Umbilical cord (tissue), 2 donors: ENCODE measurements around the gene TFEB. TPM values are rescaled to one million over a fixed set of nuclear protein-coding genes. Genes with fewer than 3 reads are reported as not detected.

Experiments
- DNase-seq: peaks from one replicate; pipeline ENCODE4 v3.0.0-alpha.2; 2015; ENCODE audit warnings: low spot score
- total RNA-seq: library from RNA; depleted of rRNA; stranded (reverse); fragments of >200 nt; gene quantifications from one replicate; pipeline ENCODE4 v1.2.3, GENCODE V29; 2014; ENCODE audit warnings: low replicate concordance; ENCODE audit not compliant: insufficient read depth

TFEB gene
- total RNA-seq, 1 donor from 2014 or later, result 3.1 TPM

DNA sequence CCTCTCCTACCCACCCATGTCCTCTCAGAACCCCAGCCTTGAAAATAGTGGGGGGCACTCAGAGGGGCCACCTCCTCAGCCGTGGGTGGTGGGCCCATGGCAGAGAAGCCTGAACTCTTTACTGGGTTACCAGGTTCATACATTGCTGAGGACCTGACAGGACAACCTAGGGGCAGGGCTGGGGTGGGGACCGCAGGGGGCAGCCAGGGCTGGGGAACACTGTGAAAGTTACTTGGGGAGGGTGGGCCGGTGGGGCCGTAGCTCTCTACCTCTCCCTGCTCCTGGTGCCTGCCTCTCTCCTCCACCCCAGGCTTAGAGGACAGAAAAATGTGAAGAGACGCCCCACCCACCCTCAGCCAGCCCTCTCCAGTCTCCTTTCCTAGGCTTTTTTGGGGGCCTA lies 81.7 kb downstream of the TFEB start:
- DNase-seq, result no peak

GRCh38 chr6:41652866-41653652 lies 82.3 kb downstream of the TFEB start:
- DNase-seq, result peak; percentile 57

- DNase-seq, result no peak
These were observed 83.3 kb downstream of the TFEB start for GRCh38 chr6:41651962-41652657.

DNA sequence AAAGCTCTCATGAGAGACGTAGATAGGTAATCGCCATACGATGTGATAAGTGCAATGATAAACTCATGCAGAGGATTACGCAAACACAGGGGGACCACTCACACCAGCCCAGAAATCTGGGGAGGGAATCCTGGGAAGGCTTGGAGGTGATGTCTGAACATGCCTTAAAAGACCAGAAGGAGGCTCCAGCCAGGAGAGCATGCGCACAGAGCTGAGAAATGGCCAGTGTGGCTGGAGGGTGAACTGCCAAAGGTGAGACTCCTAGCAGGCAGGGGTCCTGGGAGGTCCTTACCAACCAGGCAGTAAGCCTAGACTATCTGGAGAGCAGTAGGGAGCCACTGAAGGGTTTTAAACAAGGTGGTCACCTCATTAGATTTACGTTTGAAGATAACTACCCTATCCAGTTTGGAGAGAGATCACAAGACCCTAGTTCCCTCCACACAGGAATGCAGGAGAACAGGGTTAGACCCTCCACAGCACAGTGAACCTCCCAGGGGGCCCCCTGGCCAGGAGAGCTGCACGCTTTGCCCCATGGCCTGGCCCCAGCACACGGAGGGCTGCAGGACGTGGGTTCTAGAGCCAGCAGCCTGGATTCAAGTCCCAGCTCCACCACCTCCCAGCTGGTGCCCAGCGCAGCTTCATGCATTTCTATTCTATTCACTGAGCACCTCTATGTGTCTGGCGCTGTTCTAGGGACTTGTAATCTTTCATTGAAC lies 84.0 kb downstream of the TFEB start:
- DNase-seq, result no peak

- no peak for DNase-seq
These were observed 85.3 kb downstream of the TFEB start for GRCh38 chr6:41650120-41650519.

DNA sequence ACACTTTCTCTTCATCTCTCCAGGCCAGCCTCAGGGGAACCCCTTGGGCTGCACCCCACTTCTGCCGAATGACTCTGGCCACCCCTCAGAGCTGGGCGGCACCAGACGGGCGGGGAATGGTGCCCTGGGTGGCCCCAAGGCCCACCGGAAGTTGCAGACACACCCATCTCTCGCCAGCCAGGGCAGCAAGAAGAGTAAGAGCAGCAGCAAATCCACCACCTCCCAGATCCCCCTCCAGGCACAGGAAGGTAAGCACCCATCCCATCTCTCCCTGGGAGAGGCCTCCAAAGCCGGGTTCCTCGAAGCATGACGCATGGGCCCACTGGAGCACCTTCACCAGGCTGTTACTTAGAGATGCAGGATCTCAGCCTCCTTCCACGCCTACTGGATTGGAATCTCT lies 85.8 kb downstream of the TFEB start:
- DNase-seq, result no peak

DNA sequence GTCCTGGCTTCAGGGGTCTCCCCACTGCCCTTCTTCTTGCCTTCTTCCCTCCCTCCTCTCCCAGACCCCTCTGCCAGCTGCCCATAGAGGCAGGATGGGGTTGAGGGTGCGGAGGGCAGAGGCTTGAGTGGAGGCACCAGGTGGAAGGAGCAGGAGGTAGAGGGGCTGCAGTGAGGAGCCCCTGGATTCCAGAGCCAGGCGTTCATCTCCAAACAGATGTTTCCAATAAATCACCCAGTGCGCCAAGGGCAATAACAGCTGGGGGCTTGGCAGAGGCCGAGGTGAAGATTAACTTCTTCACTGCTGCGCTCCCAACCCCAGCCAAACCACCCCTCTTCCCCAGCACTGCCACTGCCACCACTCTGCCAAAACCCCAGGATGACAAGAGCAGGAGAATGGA lies 86.5 kb downstream of the TFEB start:
- DNase-seq, result no peak

DNA sequence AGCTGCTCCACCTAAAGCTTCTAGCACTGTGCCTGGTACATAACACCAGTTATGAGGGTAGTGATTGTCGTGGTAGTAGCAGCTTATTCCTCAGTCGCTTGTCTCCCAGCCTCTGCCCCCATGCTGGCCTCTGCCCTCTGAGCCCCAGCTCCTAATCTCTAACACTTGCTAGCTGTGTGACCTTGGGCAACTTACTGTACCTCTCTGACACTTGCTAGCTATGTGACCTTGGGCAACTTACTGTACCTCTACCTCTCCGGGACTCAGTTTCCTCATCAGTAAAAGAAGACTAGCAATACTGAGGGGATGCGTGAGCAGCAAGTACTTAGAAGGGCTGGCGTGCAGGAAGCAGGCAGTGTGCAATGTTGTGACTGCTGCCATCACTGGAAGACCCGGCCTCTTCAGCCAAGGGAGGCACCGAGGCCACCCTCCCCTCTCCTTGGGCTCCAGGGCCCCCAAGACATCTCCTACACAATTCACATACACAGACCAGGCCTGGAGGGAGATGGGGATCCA lies 87.3 kb downstream of the TFEB start:
- no peak for DNase-seq

- no peak for DNase-seq
These were observed 88.3 kb downstream of the TFEB start for GRCh38 chr6:41647061-41647511.

DNA sequence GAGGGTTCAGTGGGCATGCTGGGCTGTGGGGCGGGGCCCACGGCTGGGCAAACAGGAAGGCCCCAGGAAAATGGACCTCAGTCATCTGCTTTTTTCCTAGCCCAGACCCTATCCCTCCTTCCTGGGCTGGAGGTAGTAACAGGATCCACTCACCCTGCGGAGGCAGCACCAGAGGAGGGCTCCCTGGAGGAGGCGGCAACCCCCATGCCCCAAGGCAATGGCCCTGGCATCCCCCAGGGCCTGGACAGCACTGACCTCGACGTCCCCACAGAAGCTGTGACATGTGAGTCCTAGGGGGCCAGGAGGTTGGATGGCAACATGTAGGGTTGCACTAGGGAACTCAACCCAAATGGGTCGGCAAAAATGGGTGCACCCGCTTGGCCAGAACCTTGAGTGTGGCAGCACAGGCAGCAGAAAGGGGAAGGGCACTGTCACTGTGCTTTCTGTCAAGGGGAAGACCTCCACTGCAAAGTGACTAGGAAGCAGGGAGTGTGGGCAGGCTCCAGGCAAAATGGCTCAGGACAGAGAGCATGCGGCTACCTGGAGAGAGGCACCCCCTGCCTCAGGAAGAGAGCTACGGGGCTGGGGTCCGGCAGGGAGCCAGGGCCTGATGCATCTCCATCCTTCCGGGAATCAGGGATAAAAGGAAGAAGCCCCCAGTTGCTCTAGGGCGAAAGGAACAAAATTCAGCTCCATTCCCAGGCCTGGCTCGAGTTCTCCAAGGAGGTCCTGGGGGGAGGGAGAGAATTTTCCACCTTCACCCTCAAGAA lies 89.2 kb downstream of the TFEB start:
- DNase-seq, result no peak

DNA sequence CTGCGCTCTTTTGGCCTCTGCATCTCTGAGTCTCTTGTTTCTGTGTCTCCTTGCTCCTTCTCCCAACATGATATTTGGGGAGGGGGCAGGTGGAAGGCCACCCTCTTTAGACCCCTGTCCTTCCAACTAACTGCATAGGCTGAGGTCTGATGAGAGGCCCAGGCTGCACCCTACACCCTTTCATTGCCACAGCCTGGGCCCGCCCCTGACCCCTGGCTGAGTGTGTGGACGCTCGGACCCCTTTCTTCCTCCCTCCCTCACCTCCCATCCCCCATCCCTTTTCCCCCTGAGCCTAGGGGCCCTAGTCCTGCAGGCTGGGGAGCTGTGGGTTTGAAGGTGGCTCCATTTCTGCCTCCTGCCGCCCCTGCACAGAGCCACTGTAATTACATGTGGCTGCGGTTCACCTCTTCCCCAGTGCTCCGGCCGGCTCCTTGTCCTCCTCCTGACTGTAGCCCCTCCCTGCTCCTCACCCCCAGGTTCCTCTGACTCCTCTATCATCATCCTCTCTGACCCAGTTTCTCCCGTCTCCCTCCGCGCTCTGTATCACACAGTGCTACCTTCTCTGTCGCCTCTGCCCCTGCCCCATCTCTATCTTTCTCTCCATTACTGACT lies 90.3 kb downstream of the TFEB start:
- DNase-seq, result no peak

DNA sequence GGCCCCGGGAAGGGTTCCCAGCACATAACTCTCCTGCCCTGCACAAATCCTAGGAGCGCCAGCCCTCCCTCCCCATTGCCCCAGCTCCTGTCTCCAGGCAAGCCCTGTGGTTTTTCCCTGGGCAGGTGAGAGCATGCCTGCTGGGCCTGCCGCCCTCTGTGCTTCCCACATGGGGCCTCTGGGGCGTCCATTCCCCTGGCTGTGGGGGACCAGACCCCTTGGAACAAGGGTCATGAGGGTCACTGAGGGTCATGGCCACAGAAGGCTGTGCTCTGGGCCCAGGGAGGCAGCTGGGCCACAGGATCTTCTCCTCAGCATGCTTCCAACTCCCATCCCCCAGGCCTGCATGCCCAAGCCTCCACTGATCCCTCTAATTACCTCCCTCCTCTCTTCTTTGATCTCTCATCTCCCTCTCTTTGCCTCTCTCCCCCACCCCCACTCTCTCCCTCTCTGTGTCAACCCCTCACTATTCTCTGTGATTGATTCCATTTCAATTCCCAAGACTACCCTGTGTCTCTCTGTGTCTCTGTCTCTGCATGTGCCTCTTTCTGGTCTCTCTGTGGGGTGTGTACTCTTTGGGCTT lies 91.0 kb downstream of the TFEB start:
- DNase-seq, result peak; percentile 35

- no peak for DNase-seq
These were observed 91.5 kb downstream of the TFEB start for GRCh38 chr6:41643899-41644269.

GRCh38 chr6:41642960-41643898 lies 92.2 kb downstream of the TFEB start:
- no peak for DNase-seq

DNA sequence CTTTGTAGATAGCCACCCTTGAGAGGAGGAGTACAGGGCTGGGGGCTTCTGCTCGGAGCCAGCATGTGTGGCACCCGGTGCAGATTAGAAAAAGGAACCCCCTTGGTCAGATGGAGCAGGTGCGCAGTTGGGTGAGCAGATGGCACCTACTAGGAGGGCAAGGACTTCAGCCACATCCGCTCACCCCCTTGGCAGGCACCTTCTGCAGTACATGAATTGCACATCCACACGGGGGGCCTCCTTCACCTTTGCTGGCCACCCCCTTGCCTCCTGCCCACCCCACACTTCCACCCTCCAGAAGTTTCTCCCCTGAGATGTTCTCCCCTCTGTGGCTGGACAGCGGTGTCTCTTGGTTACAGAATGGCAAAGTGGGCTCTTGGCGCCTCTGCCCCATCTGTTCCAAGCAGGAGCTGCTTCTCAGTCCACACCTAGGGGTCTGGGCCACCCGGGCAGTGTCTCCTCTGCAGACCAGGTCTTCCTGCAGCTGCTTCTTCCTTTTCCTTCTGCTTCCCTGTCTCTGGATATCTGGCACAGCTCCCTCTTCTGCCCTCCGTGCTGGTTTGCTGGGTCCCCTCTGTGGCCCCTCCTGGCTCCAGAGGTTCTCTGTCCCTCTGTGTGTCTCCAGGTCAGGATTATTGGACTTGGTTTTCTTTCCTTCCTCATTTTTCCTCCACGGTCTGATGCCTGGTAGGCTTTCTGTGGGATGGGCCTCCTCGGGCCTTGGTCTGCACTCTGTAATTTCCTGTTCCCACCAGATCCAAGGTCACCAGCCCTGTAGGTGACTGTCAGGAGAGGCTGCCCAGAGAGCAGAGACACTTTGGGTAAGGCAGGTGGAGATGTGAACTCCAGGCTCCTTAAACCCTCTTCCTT lies 93.1 kb downstream of the TFEB start:
- DNase-seq, result no peak

GRCh38 chr6:41641352-41641925 lies 94.0 kb downstream of the TFEB start:
- no peak for DNase-seq

- DNase-seq, result no peak
These were observed 95.0 kb downstream of the TFEB start for GRCh38 chr6:41640426-41640825.

GRCh38 chr6:41639809-41640371 lies 95.5 kb downstream of the TFEB start:
- peak; percentile 71 for DNase-seq
